OCI-LY3 (cell line): ENCODE results near the gene MOGAT2.

ENCODE experiments used
- EZH2phosphoT487 ChIP-seq: fragments of 200-600 bp; shearing (Covaris generic); IDR thresholded peaks from 2 replicates; pipeline ENCODE4 v1.6.1; 2018; ENCODE audit warnings: antibody characterized with exemption, mixed run types, low read depth
- TF ChIP-seq, protein P1 (sequence below): fragments of 200-600, 300-600 bp; sonication (generic); IDR thresholded peaks from 2 replicates; pipeline ENCODE4 v1.5.1; 2014; ENCODE audit warnings: antibody characterized with exemption, low read length, low read depth

DNA sequence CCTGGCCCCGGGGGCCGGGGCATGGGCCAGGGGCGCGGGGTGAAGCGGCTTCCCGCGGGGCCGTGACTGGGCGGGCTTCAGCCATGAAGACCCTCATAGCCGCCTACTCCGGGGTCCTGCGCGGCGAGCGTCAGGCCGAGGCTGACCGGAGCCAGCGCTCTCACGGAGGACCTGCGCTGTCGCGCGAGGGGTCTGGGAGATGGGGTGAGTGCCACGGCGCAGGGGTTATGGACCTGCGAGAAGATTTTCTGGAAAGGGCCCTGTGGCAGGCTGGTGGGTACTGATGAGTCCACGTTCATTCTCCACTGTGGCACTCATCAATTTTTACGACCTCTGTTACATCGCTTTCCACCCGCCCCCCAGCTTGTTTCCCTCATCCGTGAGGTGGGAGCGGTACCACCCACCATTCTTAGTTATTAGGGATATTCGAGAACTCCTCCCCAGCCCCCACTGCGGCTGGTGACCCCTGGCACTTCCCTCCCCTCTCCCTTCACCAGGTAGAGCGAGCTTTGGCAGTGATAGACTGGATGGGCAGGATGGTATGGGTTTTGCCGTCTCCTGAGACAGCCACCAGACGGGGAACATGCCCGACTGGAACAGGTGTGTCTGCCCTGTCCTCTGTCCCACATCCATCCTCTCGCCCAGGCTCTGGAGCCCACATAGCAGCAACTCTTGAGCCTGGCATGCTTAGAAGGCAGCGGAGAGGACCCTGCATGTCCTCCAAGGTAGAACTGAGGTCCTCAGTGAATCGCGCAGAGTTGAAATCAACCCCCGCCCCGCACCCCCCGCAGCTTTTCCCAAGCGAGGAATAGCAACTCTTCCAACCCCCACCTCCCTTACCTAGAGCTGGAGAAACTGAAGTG, 51.5 kb downstream of the MOGAT2 start:
- TF ChIP-seq, protein P1, sequence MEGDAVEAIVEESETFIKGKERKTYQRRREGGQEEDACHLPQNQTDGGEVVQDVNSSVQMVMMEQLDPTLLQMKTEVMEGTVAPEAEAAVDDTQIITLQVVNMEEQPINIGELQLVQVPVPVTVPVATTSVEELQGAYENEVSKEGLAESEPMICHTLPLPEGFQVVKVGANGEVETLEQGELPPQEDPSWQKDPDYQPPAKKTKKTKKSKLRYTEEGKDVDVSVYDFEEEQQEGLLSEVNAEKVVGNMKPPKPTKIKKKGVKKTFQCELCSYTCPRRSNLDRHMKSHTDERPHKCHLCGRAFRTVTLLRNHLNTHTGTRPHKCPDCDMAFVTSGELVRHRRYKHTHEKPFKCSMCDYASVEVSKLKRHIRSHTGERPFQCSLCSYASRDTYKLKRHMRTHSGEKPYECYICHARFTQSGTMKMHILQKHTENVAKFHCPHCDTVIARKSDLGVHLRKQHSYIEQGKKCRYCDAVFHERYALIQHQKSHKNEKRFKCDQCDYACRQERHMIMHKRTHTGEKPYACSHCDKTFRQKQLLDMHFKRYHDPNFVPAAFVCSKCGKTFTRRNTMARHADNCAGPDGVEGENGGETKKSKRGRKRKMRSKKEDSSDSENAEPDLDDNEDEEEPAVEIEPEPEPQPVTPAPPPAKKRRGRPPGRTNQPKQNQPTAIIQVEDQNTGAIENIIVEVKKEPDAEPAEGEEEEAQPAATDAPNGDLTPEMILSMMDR, result no peak
- TF ChIP-seq EZH2phosphoT487, result no peak
